Epithelial cell of prostate (primary cell): ENCODE data around the gene FAM53C.

Experiments used
- DNase-seq: peaks from one replicate; pipeline ENCODE4 v3.0.0-alpha.2; 2011; ENCODE audit warnings: low read depth, low spot score
- H3K27ac ChIP-seq: fragments of 450-650 bp; 2 replicates; pipeline ENCODE4 v1.5.1; 2017; ENCODE audit warnings: mild to moderate bottlenecking

FAM53C gene

GRCh38 chr5:138349852-138350562 lies 11.9 kb downstream of the FAM53C start:
- H3K27ac ChIP-seq: peak overlapping the region; percentile 75
- DNase-seq: no peak

GRCh38 chr5:138350563-138350890 lies 12.5 kb downstream of the FAM53C start:
- peak overlapping the region; percentile 75 for H3K27ac ChIP-seq
- DNase-seq: no peak

DNA sequence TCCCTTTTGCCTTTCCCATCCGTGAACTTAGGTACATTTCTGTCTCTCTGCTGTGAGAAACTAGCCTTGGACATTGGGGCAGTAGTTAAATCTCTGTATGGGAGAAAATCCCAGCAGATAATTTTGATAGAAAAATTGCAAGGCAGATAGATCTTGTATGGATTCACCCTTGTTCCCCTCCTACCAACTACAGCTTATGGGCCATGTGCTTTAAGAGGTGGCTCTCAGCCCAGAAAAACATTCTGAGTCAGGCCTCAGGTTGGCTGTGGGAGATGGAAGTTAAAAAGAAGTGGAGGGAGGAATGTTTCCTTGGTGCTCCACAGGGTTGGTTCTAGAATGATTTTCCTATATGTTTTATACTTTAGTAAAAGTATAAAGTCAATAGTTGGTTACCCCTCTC lies 13.0 kb downstream of the FAM53C start:
- DNase-seq: no peak
- peak overlapping the region; percentile 75 for H3K27ac ChIP-seq

GRCh38 chr5:138351517-138351916 lies 13.5 kb downstream of the FAM53C start:
- no peak for DNase-seq
- peak overlapping the region; percentile 75 for H3K27ac ChIP-seq

GRCh38 chr5:138352071-138352721 lies 14.1 kb downstream of the FAM53C start, which contains the start of gene KDM3B:
Gene KDM3B, plus strand, starts transcription at chr5:138352685. Its CDS starts 111 bp downstream, at chr5:138352796.
- no peak for DNase-seq
- H3K27ac ChIP-seq: peak within 1 kb of the TSS; percentile 75

DNA sequence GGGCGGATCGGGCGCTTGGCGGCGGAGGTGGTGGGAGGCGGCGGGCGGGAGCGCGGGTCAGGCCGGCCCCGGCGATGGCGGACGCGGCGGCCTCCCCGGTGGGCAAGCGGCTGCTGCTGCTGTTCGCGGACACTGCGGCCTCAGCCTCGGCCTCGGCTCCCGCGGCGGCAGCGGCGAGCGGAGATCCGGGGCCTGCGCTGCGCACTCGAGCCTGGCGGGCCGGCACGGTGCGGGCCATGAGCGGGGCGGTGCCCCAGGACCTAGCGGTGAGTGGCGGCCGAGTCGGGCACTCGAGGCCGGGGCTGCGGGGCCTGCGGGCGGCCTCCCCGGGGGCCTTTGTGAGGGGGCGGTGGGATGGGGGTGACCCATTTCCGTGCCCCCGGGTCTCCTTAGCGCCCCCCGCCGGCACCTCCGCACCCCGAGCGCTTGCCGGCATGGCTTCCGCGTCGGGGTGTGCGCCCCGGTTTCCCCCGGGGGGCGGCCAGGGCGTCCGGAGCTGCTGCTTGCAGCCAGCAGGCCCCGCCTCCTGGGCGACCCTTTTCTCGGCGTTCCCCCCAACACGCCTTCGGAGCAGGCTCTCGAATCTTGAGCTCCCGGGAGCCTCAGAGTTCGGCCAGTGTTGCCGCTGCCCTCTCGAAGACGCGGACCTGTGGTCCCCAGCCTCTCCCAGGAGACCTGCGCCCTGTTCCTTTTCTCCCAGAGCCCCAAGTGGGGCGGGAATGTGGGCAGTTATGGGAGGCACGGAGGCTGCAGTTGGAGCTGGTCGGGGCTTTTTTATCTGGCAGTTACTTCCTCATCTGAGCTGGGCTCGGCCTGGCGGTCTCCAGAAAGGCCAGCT lies 14.9 kb downstream of the FAM53C start:
- peak overlapping the region; percentile 75 for H3K27ac ChIP-seq
- no peak for DNase-seq

GRCh38 chr5:138353560-138354080 lies 15.6 kb downstream of the FAM53C start:
- peak overlapping the region; percentile 75 for H3K27ac ChIP-seq
- no peak for DNase-seq

GRCh38 chr5:138354387-138354786 lies 16.3 kb downstream of the FAM53C start:
- H3K27ac ChIP-seq: peak overlapping the region; percentile 75
- DNase-seq: no peak

- peak; percentile 72 for DNase-seq
- H3K27ac ChIP-seq: no peak overlapping the region
These were observed 16.9 kb downstream of the FAM53C start for GRCh38 chr5:138354926-138355378.

DNA sequence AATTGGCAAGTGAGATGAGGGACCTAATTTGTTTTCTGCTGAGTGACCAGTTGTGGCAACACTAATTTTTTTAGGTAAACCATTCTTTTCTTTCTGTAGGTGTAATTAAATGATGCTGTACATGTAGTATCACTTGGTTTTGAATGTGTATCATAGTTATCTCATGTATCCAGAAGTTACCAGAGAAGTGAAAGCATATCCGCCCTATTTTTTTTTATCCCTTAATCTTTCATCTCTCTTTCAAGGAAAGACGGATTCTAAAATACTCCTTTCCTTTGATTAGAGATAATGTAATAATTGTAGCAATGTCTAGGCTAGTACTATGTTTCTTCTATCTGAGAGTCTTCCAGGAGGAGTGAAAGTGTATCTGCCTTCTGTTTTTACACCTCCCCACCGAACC lies 21.6 kb downstream of the FAM53C start:
- no peak for DNase-seq
- no peak overlapping the region for H3K27ac ChIP-seq

GRCh38 chr5:138360941-138361452 lies 22.9 kb downstream of the FAM53C start:
- no peak overlapping the region for H3K27ac ChIP-seq
- no peak for DNase-seq

DNA sequence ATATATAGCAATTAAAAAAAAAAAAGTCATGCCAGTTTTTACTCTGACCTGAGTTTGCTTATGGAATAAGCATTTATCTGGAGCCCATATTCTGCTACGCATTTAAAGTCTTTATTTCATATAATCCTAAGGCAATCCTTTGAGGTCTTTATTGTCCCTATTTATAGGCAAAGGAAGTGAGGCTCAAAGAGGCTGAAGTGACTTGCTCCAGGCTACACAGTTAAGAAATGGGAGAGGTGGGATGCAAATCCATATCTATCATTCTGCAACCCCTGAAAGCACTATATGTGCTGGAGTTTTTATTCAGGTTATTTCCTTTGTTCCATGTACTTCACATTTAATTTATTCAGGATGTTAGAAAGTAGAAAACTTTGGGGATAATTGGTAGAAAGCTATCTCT lies 26.5 kb downstream of the FAM53C start:
- no peak overlapping the region for H3K27ac ChIP-seq
- no peak for DNase-seq

DNA sequence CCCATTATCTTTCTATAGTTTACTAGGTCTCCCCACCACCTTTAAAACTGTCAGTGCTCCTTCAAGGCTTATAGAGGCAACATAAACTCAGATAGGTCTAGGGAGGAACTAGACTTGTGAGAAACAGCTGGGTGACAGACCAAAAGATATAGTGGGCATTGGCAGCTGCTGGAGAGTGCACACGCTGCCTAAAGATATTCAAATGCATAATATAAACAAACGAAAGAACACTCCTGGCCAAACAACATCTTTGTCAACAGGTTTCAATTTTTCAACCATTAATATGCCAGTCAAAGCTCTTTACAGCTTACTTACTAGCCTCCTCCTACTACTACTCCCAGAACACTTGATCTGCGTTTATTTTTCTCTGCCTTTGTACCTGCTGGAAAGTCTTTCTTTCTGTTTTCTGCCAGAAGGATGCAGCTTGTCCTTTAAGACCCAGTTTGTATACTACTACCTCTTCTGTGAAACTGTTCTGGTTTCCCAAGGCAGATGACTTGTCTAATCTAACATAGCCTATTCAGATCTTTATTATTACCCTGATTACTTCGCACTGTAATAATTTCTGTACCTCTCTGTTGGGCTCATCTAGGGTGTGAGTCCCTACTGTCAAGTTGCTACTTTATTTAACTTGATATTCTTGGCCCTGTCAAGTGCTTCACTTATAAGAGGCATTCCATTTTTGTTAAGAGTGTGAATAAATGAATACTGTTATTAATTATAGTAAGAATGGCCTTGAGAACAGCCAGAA lies 28.7 kb downstream of the FAM53C start:
- H3K27ac ChIP-seq: no peak overlapping the region
- no peak for DNase-seq

- H3K27ac ChIP-seq: no peak overlapping the region
- DNase-seq: no peak
These were observed 31.2 kb downstream of the FAM53C start for GRCh38 chr5:138369261-138369660.

- no peak for DNase-seq
These were observed 31.6 kb downstream of the FAM53C start for GRCh38 chr5:138369706-138370105.

DNA sequence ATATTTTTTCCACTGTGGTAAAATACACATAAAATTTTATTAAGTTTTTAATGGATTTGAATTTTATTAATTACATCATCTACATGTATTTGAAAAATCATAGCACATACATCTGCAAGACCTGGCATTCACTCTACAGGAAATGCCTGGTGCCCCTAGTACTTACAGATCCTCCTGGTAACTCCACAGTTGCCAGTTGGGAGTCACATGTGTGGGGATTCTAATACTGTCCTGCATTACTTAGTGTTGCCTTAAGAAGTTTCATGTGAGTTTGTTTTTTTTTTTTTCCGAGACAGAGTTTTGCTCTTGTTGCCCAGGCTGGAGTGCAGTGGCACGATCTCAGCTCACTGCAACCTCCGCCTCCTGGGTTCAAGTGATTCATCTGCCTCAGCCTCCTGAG lies 32.5 kb downstream of the FAM53C start:
- no peak for DNase-seq
- no peak overlapping the region for H3K27ac ChIP-seq

More at GRCh38 chr5:138369706-138370105, 31.6 kb downstream of the FAM53C start:
- H3K27ac ChIP-seq: no peak overlapping the region

DNA sequence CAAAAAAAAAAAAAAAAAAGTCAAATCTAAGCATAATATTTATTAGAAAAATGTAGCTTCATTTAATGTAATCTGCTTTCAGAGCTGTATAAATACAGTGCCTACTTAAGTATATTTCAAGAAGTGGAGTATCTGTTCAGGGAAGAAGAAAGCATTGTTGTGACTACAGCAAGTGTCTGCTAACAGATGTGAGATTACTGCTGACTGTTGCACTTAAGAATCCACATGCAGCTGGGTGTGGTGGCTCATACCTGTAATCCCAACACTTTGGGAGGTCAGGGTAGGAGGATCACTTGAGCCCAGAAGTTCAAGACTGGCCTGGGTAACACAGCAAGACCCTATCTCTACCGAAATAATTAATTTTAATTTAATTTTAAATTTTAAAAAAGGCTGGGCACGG lies 33.4 kb downstream of the FAM53C start:
- H3K27ac ChIP-seq: no peak overlapping the region
- no peak for DNase-seq

DNA sequence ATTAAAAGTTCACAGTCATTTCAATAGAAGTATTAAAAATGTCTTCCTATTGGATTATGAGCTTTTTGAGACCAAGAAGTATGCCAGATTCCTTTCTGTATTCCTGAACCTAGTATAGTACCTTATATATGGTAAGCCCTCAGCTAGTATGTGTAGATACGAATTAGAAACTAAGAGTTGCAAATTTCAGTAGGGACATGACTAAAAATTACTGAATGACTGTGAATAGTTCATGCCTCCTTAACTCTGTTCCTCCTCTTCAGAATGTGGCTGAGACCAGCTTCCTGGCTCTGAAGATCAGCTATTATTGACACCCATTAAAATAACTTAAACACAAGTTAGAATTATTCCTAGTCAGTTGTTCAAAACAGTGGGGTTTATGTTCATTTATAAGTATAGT lies 34.2 kb downstream of the FAM53C start:
- no peak for DNase-seq
- H3K27ac ChIP-seq: no peak overlapping the region

GRCh38 chr5:138372653-138373052 lies 34.6 kb downstream of the FAM53C start:
- H3K27ac ChIP-seq: no peak overlapping the region
- DNase-seq: no peak

- DNase-seq: no peak
- no peak overlapping the region for H3K27ac ChIP-seq
These were observed 44.3 kb downstream of the FAM53C start for GRCh38 chr5:138382347-138382746.
